Esophagus muscularis mucosa (tissue), 4 donors: Measurements from ENCODE around the gene PDGFC. TPM values are rescaled to one million over a fixed set of nuclear protein-coding genes. Genes with fewer than 3 reads are reported as not detected.
A peak's percentile ranks its signal among the peaks of the same experiment; 100 is the strongest.

ENCODE experiments used
- DNase-seq: peaks from one replicate; pipeline ENCODE4 v3.0.0-alpha.2; 2017; ENCODE audit errors: extremely low spot score
- H3K27ac ChIP-seq, 4 donors: fragments of 200-600 bp; sonication (generic); replicated peaks in 1 of 4; 1 replicate in 3 of 4; 2 replicates in 1 of 4; pipeline ENCODE4 v1.5.1; 2016 to 2019; ENCODE audit warnings: mild to moderate bottlenecking in 1 of 4
- H3K27me3 ChIP-seq, 4 donors: fragments of 200-600 bp; sonication (generic); one replicate each; pipeline versions ENCODE4 v1.5.1 to v1.6.0; 2016 to 2019
- H3K36me3 ChIP-seq, 4 donors: fragments of 200-600 bp; sonication (generic); one replicate each; pipeline ENCODE4 v1.5.1; 2016 to 2019
- H3K4me1 ChIP-seq, 4 donors: fragments of 200-600 bp; sonication (generic); one replicate each; pipeline ENCODE4 v1.5.1; 2016 to 2019
- H3K4me3 ChIP-seq, 4 donors: fragments of 200-600 bp; sonication (generic); 1 replicate in 2 of 4; 2 replicates in 2 of 4; pipeline ENCODE4 v1.5.1; 2016 to 2019; ENCODE audit warnings: mild to moderate bottlenecking in 4 of 4, moderate library complexity in 1 of 4
- H3K9me3 ChIP-seq, 4 donors: fragments of 200-600 bp; sonication (generic); 1 replicate in 3 of 4; 2 replicates in 1 of 4; pipeline ENCODE4 v1.5.1; 2016 to 2019
- EP300 ChIP-seq: sonication (generic); formaldehyde crosslinking; IDR thresholded peaks from one replicate; pipeline ENCODE4 v1.6.1; 2017; ENCODE audit warnings: antibody characterized with exemption
- POLR2A ChIP-seq: fragments of 450-650 bp; IDR thresholded peaks from one replicate; pipeline ENCODE4 v1.6.1; 2017; ENCODE audit warnings: antibody characterized with exemption, moderate library complexity, mild to moderate bottlenecking, low read depth
- POLR2AphosphoS5 ChIP-seq, 2 donors: sonication (generic); formaldehyde crosslinking; IDR thresholded peaks; one replicate each; pipeline ENCODE4 v1.6.1; 2017; ENCODE audit warnings: antibody characterized with exemption in 2 of 2
- whole genome bisulfite sequencing: methylation state at CpG from one replicate; pipeline ENCODE4 v1.1.5; 2018; 5-methylcytosine and 5-hydroxymethylcytosine counted together
- intact Hi-C: fragments of 100-400 bp; cut with DNase I; formaldehyde crosslinking; loops from one replicate; pipeline ENCODE4 v1.15.1; 2023
- total RNA-seq, 4 donors: library from RNA; depleted of rRNA; stranded (reverse); fragments of >200 nt; gene quantifications; one replicate each; pipeline versions ENCODE4 v1.1.0 to v1.2.1, GENCODE V29; 2016
- TF ChIP-seq, protein P1 (sequence below), 3 experiments: fragments of 200-600 bp in 2 of 3; fragments of 450-650 bp in 1 of 3; sonication (generic) in 2 of 3; IDR thresholded peaks; one replicate each; pipeline ENCODE4 v1.5.1; 2017 to 2019; ENCODE audit warnings: antibody characterized with exemption in 3 of 3, mild to moderate bottlenecking in 2 of 3, moderate library complexity in 1 of 3

PDGFC gene
- total RNA-seq, 4 donors from 2014 or later = 25.3 to 38.3 (median 30.0) TPM

DNA sequence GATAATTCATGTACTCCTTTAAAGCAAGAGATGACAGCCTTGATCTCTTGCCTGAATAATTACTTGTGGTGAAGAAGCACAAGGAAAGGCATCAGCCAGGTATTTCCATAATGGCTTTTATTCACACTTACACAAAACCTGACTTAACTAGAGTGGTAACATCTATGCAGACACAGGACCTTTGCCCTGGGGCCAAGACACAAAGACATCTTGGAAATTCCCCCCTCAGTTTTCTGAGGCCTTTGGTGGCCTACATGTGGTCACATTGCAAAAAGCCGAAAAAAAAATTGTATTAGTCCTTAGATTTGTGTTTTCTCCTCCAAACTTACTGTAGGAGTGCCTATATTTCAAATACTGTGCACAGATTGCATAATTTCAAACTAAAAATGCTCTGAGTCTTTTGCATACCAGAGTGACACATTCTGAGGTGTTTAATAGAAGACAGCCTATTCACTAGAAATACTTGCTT, 172.4 kb downstream of the PDGFC start:
- no peaks in the 10 kb centered on the region for H3K27me3 ChIP-seq
- no peaks in the 10 kb centered on the region for H3K36me3 ChIP-seq
- intact Hi-C loops = no loop called here
- no peaks in the 10 kb centered on the region for H3K9me3 ChIP-seq
- no peak for DNase-seq
- no peak overlapping the region for H3K4me3 ChIP-seq
- no peak for TF ChIP-seq POLR2A
- TF ChIP-seq, protein P1, sequence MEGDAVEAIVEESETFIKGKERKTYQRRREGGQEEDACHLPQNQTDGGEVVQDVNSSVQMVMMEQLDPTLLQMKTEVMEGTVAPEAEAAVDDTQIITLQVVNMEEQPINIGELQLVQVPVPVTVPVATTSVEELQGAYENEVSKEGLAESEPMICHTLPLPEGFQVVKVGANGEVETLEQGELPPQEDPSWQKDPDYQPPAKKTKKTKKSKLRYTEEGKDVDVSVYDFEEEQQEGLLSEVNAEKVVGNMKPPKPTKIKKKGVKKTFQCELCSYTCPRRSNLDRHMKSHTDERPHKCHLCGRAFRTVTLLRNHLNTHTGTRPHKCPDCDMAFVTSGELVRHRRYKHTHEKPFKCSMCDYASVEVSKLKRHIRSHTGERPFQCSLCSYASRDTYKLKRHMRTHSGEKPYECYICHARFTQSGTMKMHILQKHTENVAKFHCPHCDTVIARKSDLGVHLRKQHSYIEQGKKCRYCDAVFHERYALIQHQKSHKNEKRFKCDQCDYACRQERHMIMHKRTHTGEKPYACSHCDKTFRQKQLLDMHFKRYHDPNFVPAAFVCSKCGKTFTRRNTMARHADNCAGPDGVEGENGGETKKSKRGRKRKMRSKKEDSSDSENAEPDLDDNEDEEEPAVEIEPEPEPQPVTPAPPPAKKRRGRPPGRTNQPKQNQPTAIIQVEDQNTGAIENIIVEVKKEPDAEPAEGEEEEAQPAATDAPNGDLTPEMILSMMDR (IDR thresholded peaks at IDR 0.05) = no peak
- no peak for TF ChIP-seq POLR2AphosphoS5 (IDR thresholded peaks at IDR 0.05)
- no peak for TF ChIP-seq EP300
- peaks cover 8 to 39% (median 38%) of the 10 kb centered on the region in 4 donors for H3K4me1 ChIP-seq
- peak overlapping the region in 1 of 4 donors; percentile 34 for H3K27ac ChIP-seq
- 71% methylated on average over 1 of the region's 1 CpG for WGBS

DNA sequence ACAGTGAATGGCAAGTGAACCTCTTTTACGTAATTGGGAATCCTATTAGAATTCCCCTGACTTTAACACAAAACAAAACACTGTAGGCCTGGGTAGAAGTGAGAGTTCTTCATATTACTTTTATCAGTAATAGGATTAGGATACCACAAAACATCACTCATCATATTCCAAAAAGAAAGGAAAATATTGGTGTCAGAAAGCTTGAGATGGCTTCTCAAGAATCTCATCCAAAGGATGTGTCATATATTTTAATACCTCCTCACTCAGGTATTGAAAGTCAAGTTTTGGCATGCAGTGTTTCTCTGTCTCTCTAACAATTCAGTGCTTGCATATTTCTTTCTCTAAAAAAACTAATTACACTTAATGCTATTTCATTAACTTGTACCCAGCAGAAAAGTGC, 173.2 kb downstream of the PDGFC start:
- H3K9me3 ChIP-seq = no peaks in the 10 kb centered on the region
- H3K4me3 ChIP-seq = no peak overlapping the region
- DNase-seq = no peak
- H3K36me3 ChIP-seq = no peaks in the 10 kb centered on the region
- intact Hi-C loops = no loop called here
- H3K27me3 ChIP-seq = no peaks in the 10 kb centered on the region
- 87% methylated on average over 1 of the region's 1 CpG for WGBS
- no peak overlapping the region for H3K27ac ChIP-seq
- peaks cover 8 to 43% (median 42%) of the 10 kb centered on the region in 4 donors for H3K4me1 ChIP-seq
- TF ChIP-seq POLR2A = no peak
- TF ChIP-seq, protein P1 (IDR thresholded peaks at IDR 0.05) = no peak
- TF ChIP-seq EP300 = no peak
- TF ChIP-seq POLR2AphosphoS5 (IDR thresholded peaks at IDR 0.05) = no peak

DNA sequence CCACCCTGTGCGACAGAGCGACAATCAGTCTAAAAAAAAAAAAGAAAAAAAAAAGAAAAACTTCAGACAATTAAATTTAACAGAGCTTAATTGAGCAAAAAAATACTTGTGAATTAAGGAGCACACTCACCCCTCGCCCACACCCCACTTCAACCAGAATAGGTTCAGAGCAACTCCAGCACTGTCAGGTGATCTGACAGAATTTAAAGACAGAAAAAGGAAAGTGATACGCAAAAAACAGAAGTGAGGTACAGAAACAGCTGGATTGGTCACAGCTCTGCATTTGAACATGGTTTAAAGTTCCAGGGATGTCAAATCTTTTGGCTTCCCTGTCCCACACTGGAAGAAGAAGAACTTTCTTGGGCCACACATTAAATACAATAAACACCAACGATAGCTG, 174.4 kb downstream of the PDGFC start:
- 90% methylated on average over 5 of the region's 5 CpGs for WGBS
- Histone ChIP-seq H3K36me3 (no peaks in the 10 kb centered on the region), H3K4me3 (no peak overlapping the region), H3K27ac (no peak overlapping the region), H3K4me1 (peaks cover 8 to 43% (median 42%) of the 10 kb centered on the region in 4 donors), H3K27me3 (no peaks in the 10 kb centered on the region), H3K9me3 (no peaks in the 10 kb centered on the region)
- TF ChIP-seq POLR2AphosphoS5 (IDR thresholded peaks at IDR 0.05) (no peak), POLR2A (no peak), EP300 (no peak)
- TF ChIP-seq, protein P1 (IDR thresholded peaks at IDR 0.05) = no peak
- DNase-seq = no peak
- intact Hi-C loops = no loop called here

DNA sequence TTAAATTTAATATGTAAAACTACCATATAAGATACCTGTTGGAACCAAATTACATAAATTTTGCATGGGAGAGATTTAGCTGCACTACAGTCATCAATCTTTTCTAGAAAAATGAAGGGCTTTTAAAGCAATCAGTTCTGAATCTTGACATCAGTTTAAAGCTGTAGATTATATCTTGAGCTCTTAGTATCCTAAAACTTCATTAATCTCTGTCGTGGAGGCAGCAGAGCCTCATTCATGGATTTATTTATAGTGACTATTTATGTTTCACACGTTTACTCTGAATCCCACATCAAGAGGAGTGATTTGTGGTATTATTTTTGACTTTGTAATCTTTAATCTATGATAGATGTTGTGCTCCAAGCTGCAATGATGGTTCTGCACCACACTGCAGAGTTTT, 175.9 kb downstream of the PDGFC start:
- intact Hi-C loops = no loop called here
- Histone ChIP-seq H3K27ac (no peak overlapping the region), H3K9me3 (no peaks in the 10 kb centered on the region), H3K36me3 (no peaks in the 10 kb centered on the region), H3K4me1 (peaks cover 8 to 51% (median 48%) of the 10 kb centered on the region in 4 donors), H3K4me3 (no peak overlapping the region), H3K27me3 (no peaks in the 10 kb centered on the region)
- TF ChIP-seq POLR2A = no peak
- no peak for TF ChIP-seq POLR2AphosphoS5 (IDR thresholded peaks at IDR 0.05)
- no peak for TF ChIP-seq EP300
- TF ChIP-seq, protein P1 (IDR thresholded peaks at IDR 0.05) = no peak
- 34% methylated on average over 2 of the region's 2 CpGs for WGBS
- DNase-seq = no peak

DNA sequence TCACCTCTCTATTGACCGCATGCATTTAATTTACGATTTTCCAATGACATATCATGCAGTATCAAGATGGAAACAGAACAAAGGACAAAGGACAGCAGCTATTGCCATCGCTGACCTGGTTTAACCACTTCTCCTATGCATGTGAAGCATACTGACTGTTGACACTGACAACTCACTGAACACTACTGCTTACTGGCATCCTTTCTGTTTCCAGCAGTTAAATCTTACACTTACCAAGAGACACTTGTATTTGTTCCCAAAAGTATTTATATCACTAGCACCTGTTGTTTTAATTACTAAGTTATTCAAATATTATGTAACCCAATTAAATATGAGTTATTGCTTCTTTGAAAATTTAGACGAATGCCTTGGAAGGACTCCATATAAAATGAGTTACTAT, 176.7 kb downstream of the PDGFC start:
- Histone ChIP-seq H3K27ac (no peak overlapping the region), H3K27me3 (no peaks in the 10 kb centered on the region), H3K4me3 (no peak overlapping the region), H3K4me1 (peaks cover 8 to 52% (median 49%) of the 10 kb centered on the region in 4 donors), H3K9me3 (no peaks in the 10 kb centered on the region), H3K36me3 (no peaks in the 10 kb centered on the region)
- no peak for TF ChIP-seq EP300
- no peak for TF ChIP-seq POLR2A
- TF ChIP-seq POLR2AphosphoS5 (IDR thresholded peaks at IDR 0.05) = no peak
- TF ChIP-seq, protein P1 (IDR thresholded peaks at IDR 0.05) = no peak
- intact Hi-C loops = no loop called here
- WGBS = 72% methylated on average over 4 of the region's 4 CpGs
- DNase-seq = no peak
